GM18870 (cell line): ENCODE measurements around the gene PLCB3.

Experiments used
- ATAC-seq: cut with Tn5 transposase; IDR thresholded peaks from one replicate; pipeline ENCODE4 v1.9.1; 2021; ENCODE audit warnings: moderate library complexity; ENCODE audit not compliant: unreplicated experiment

PLCB3 gene

GRCh38 chr11:64251016-64251752 lies at the start of gene PLCB3:
Gene PLCB3 (plus strand): TSS chr11:64251530. CDS start chr11:64251650, 120 bp downstream.
- no peak for ATAC-seq

- no peak for ATAC-seq
These were observed 49.8 kb upstream of the PLCB3 start for GRCh38 chr11:64201543-64201942.

GRCh38 chr11:64202992-64203391 lies 48.3 kb upstream of the PLCB3 start:
- ATAC-seq: no peak

- ATAC-seq: no peak
These were observed 47.8 kb upstream of the PLCB3 start for GRCh38 chr11:64203421-64204079.

- ATAC-seq: no peak
These were observed 47.3 kb upstream of the PLCB3 start for GRCh38 chr11:64204080-64204440.

GRCh38 chr11:64204464-64204989 lies 46.8 kb upstream of the PLCB3 start:
- ATAC-seq: no peak

- ATAC-seq: no peak
These were observed 44.7 kb upstream of the PLCB3 start, which contains the start of gene FERMT3 for GRCh38 chr11:64206457-64207255. Gene FERMT3 (plus strand): TSS chr11:64206721. CDS start chr11:64207365, 644 bp downstream.

- ATAC-seq: peak; percentile 41
These were observed 43.9 kb upstream of the PLCB3 start for GRCh38 chr11:64207256-64208085.

- ATAC-seq: no peak
These were observed 43.1 kb upstream of the PLCB3 start for GRCh38 chr11:64208086-64208795.

GRCh38 chr11:64208796-64209562 lies 42.4 kb upstream of the PLCB3 start:
- no peak for ATAC-seq

- no peak for ATAC-seq
These were observed 41.8 kb upstream of the PLCB3 start for GRCh38 chr11:64209563-64209843.

- no peak for ATAC-seq
These were observed 40.9 kb upstream of the PLCB3 start for GRCh38 chr11:64210301-64211020.

GRCh38 chr11:64211181-64211872 lies 40.0 kb upstream of the PLCB3 start:
- no peak for ATAC-seq

GRCh38 chr11:64216879-64217278 lies 34.5 kb upstream of the PLCB3 start:
- ATAC-seq: no peak

GRCh38 chr11:64218628-64219353 lies 32.5 kb upstream of the PLCB3 start:
- no peak for ATAC-seq

GRCh38 chr11:64219354-64219684 lies 32.0 kb upstream of the PLCB3 start:
- no peak for ATAC-seq

GRCh38 chr11:64219755-64220154 lies 31.6 kb upstream of the PLCB3 start:
- no peak for ATAC-seq

- no peak for ATAC-seq
These were observed 31.1 kb upstream of the PLCB3 start for GRCh38 chr11:64220271-64220670.
